CD4-positive, alpha-beta T cell treated with Interferon alpha-2 for 1 hour (primary cell): ENCODE results near the gene APLNR.

Experiments used
- DNase-seq, 2 donors: peaks; one replicate each; pipeline ENCODE4 v3.0.0-alpha.2; 2020 to 2022

APLNR gene

GRCh38 chr11:57214494-57214893 lies 22.6 kb downstream of the APLNR start:
- no peak for DNase-seq

- no peak for DNase-seq
These were observed 23.0 kb downstream of the APLNR start for GRCh38 chr11:57214098-57214417.

- DNase-seq, result no peak
These were observed 23.5 kb downstream of the APLNR start for GRCh38 chr11:57213342-57214097.

GRCh38 chr11:57210781-57211180 lies 26.3 kb downstream of the APLNR start:
- no peak for DNase-seq

GRCh38 chr11:57207168-57207567 lies 29.9 kb downstream of the APLNR start:
- DNase-seq, result no peak

GRCh38 chr11:57205041-57205641 lies 31.9 kb downstream of the APLNR start:
- no peak for DNase-seq

- no peak for DNase-seq
These were observed 33.1 kb downstream of the APLNR start for GRCh38 chr11:57203882-57204480.

- DNase-seq, result no peak
These were observed 33.7 kb downstream of the APLNR start for GRCh38 chr11:57203359-57203758.

GRCh38 chr11:57202281-57202680 lies 34.8 kb downstream of the APLNR start:
- DNase-seq, result no peak

- no peak for DNase-seq
These were observed 36.1 kb downstream of the APLNR start for GRCh38 chr11:57200917-57201316.

- no peak for DNase-seq
These were observed 37.7 kb downstream of the APLNR start for GRCh38 chr11:57199330-57199729.

GRCh38 chr11:57197762-57198161 lies 39.3 kb downstream of the APLNR start:
- DNase-seq, result no peak

- no peak for DNase-seq
These were observed 40.5 kb downstream of the APLNR start for GRCh38 chr11:57196596-57196995.

- DNase-seq, result no peak
These were observed 44.7 kb downstream of the APLNR start for GRCh38 chr11:57192316-57192715.

GRCh38 chr11:57191311-57192219 lies 45.5 kb downstream of the APLNR start:
- no peak for DNase-seq

- DNase-seq, result no peak
These were observed 46.5 kb downstream of the APLNR start for GRCh38 chr11:57190548-57190947.
